HUDEP-2 (cell line): ENCODE measurements around the gene KIF20B.
A peak's percentile ranks its signal among the peaks of the same experiment; 100 is the strongest.

ENCODE experiments used
- DNase-seq, 76 experiments: peaks; one replicate each; lab custom pipeline; 2025; ENCODE audit not compliant: unreplicated experiment in 76 of 76; lab: John Stamatoyannopoulos, UW

KIF20B gene

GRCh38 chr10:89701242-89702120 is at the start of gene KIF20B:
Gene KIF20B, plus strand, starts transcription at chr10:89701590. Its CDS starts 3,705 bp downstream, at chr10:89705295.
- DNase-seq = peak; percentile 32 to 97 (median 92)

GRCh38 chr10:89651916-89652573 is 49.3 kb upstream of the KIF20B start:
- DNase-seq = no peak

- DNase-seq = no peak
These were observed 48.5 kb upstream of the KIF20B start for GRCh38 chr10:89652806-89653370.

- no peak for DNase-seq
These were observed 48.0 kb upstream of the KIF20B start for GRCh38 chr10:89653410-89653869.

- DNase-seq = no peak
These were observed 45.7 kb upstream of the KIF20B start for GRCh38 chr10:89655722-89656121.

- no peak for DNase-seq
These were observed 44.1 kb upstream of the KIF20B start for GRCh38 chr10:89657302-89657701.

- DNase-seq = no peak
These were observed 42.0 kb upstream of the KIF20B start for GRCh38 chr10:89659143-89660131.

GRCh38 chr10:89662596-89662995 is 38.8 kb upstream of the KIF20B start:
- no peak for DNase-seq

GRCh38 chr10:89663144-89663543 is 38.2 kb upstream of the KIF20B start:
- DNase-seq = no peak

GRCh38 chr10:89664203-89664602 is 37.2 kb upstream of the KIF20B start:
- no peak for DNase-seq

GRCh38 chr10:89665302-89665701 is 36.1 kb upstream of the KIF20B start:
- DNase-seq = no peak

GRCh38 chr10:89666138-89666537 is 35.3 kb upstream of the KIF20B start:
- no peak for DNase-seq

- DNase-seq = no peak
These were observed 32.9 kb upstream of the KIF20B start for GRCh38 chr10:89668386-89669071.

- no peak for DNase-seq
These were observed 31.4 kb upstream of the KIF20B start for GRCh38 chr10:89669985-89670384.

GRCh38 chr10:89670926-89671325 is 30.5 kb upstream of the KIF20B start:
- no peak for DNase-seq

GRCh38 chr10:89677341-89677740 is 24.0 kb upstream of the KIF20B start:
- DNase-seq = no peak

GRCh38 chr10:89679986-89680385 is 21.4 kb upstream of the KIF20B start:
- no peak for DNase-seq

GRCh38 chr10:89683883-89684282 is 17.5 kb upstream of the KIF20B start:
- DNase-seq = no peak

GRCh38 chr10:89684604-89685003 is 16.8 kb upstream of the KIF20B start:
- DNase-seq = no peak

GRCh38 chr10:89685936-89686335 is 15.5 kb upstream of the KIF20B start:
- DNase-seq = no peak
